GM23338 (cell line): ENCODE measurements around the gene SRGAP1. TPM values are rescaled to one million over a fixed set of nuclear protein-coding genes. Genes with fewer than 3 reads are reported as not detected.

Experiments
- ATAC-seq: fragments of 200-7000 bp; cut with Tn5 transposase; 3 replicates; pipeline ENCODE4 v1.9.1; 2020
- DNase-seq: peaks from one replicate; pipeline ENCODE4 v3.0.0-alpha.2; 2015; ENCODE audit warnings: low spot score
- H2AFZ ChIP-seq: fragments of 200-600 bp; sonication (generic); 2 replicates; pipeline ENCODE4 v1.8.0; 2016; ENCODE audit warnings: antibody characterized with exemption, mild to moderate bottlenecking, moderate library complexity
- H3F3A ChIP-seq: fragments of 200-600 bp; sonication (generic); replicated peaks from 2 replicates; pipeline ENCODE4 v1.8.0; 2017; ENCODE audit warnings: antibody characterized with exemption, mixed run types, low read depth
- H3K27ac ChIP-seq: fragments of 200-600 bp; sonication (generic); 2 replicates; pipeline ENCODE4 v1.6.1; 2016; ENCODE audit warnings: low read depth
- H3K27me3 ChIP-seq: fragments of 200-600 bp; sonication (generic); 2 replicates; pipeline ENCODE4 v1.8.0; 2016; ENCODE audit warnings: mild to moderate bottlenecking, mixed run types, moderate library complexity; ENCODE audit not compliant: insufficient read depth
- H3K36me3 ChIP-seq: fragments of 200-600 bp; sonication (generic); 2 replicates; pipeline ENCODE4 v1.8.0; 2016; ENCODE audit warnings: mild to moderate bottlenecking; ENCODE audit not compliant: insufficient read depth
- H3K4me1 ChIP-seq: fragments of 200-600 bp; sonication (generic); 2 replicates; pipeline ENCODE4 v1.8.0; 2016; ENCODE audit warnings: mild to moderate bottlenecking, moderate library complexity; ENCODE audit not compliant: insufficient read depth
- H3K4me2 ChIP-seq: fragments of 200-600 bp; sonication (generic); 2 replicates; pipeline ENCODE4 v1.7.1; 2017; ENCODE audit warnings: mixed run types
- H3K4me3 ChIP-seq: fragments of 200-600 bp; sonication (generic); 2 replicates; pipeline ENCODE4 v1.6.1; 2016; ENCODE audit warnings: mixed run types
- H3K79me2 ChIP-seq: fragments of 200-600 bp; sonication (generic); replicated peaks from 2 replicates; pipeline ENCODE4 v1.8.0; 2017; ENCODE audit warnings: mild to moderate bottlenecking; ENCODE audit not compliant: insufficient read depth
- H3K9me2 ChIP-seq: fragments of 200-600 bp; sonication (generic); 2 replicates; pipeline ENCODE4 v1.8.0; 2017; ENCODE audit not compliant: insufficient read depth
- H4K20me1 ChIP-seq: fragments of 200-600 bp; sonication (generic); replicated peaks from 2 replicates; pipeline ENCODE4 v1.8.0; 2017; ENCODE audit warnings: mild to moderate bottlenecking; ENCODE audit not compliant: insufficient read depth
- H3K27ac Mint-ChIP-seq: 2 replicates; pipeline ENCODE4 v1.8.0; 2020; ENCODE audit warnings: inconsistent platforms, mild to moderate bottlenecking, moderate library complexity, mixed read lengths
- H3K27me3 Mint-ChIP-seq: 3 replicates; pipeline ENCODE4 v1.8.0; 2022; ENCODE audit warnings: low read depth, mild to moderate bottlenecking, moderate library complexity, mixed read lengths, inconsistent platforms; ENCODE audit not compliant: insufficient read depth, poor library complexity
- H3K36me3 Mint-ChIP-seq: 3 replicates; pipeline ENCODE4 v1.8.0; 2021; ENCODE audit warnings: low read depth, mild to moderate bottlenecking, inconsistent platforms, moderate library complexity, mixed read lengths
- H3K4me1 Mint-ChIP-seq: 3 replicates; pipeline ENCODE4 v1.8.0; 2020; ENCODE audit warnings: mild to moderate bottlenecking, inconsistent platforms, mixed read lengths
- H3K4me3 Mint-ChIP-seq: 3 replicates; pipeline ENCODE4 v1.8.0; 2021; ENCODE audit warnings: moderate library complexity, mild to moderate bottlenecking, inconsistent platforms, mixed read lengths
- H3K9me3 Mint-ChIP-seq: 3 replicates; pipeline ENCODE4 v1.8.0; 2020; ENCODE audit warnings: moderate library complexity, mild to moderate bottlenecking, inconsistent platforms, mixed read lengths
- CREB1 ChIP-seq: fragments of 250-450 bp; sonication (Bioruptor Pico); IDR thresholded peaks from 2 replicates; pipeline ENCODE4 v1.5.0; 2020; ENCODE audit warnings: low read depth, mild to moderate bottlenecking, moderate library complexity
- EZH2 ChIP-seq: fragments of 200-600 bp; sonication (generic); IDR thresholded peaks from one replicate; pipeline ENCODE4 v1.8.0; 2017; ENCODE audit warnings: antibody characterized with exemption, mild to moderate bottlenecking, low read depth; ENCODE audit not compliant: unreplicated experiment
- EZH2phosphoT487 ChIP-seq: fragments of 200-600 bp; sonication (generic); IDR thresholded peaks from one replicate; pipeline ENCODE4 v1.8.1; 2018; ENCODE audit warnings: antibody characterized with exemption; ENCODE audit not compliant: unreplicated experiment
- JUNB ChIP-seq: IDR thresholded peaks from one replicate; pipeline ENCODE4 v1.6.1; 2016; ENCODE audit warnings: antibody characterized with exemption; ENCODE audit not compliant: unreplicated experiment
- NANOG ChIP-seq: IDR thresholded peaks from 2 replicates; pipeline ENCODE4 v1.6.1; 2016; ENCODE audit warnings: antibody characterized with exemption, borderline replicate concordance
- POLR2AphosphoS5 ChIP-seq: IDR thresholded peaks from 2 replicates; pipeline ENCODE4 v1.6.1; 2016; ENCODE audit warnings: antibody characterized with exemption, low read depth
- ZNF114 ChIP-seq: fragments of 250-450 bp; sonication (Bioruptor Pico); IDR thresholded peaks from 2 replicates; pipeline ENCODE4 v1.5.0; 2020; ENCODE audit warnings: mild to moderate bottlenecking, moderate library complexity
- ZNF331 ChIP-seq: fragments of 250-450 bp; sonication (Bioruptor Pico); IDR thresholded peaks from 2 replicates; pipeline ENCODE4 v1.5.0; 2020; ENCODE audit warnings: low read depth, mild to moderate bottlenecking, moderate library complexity
- ZNF462 ChIP-seq: fragments of 250-450 bp; sonication (Bioruptor Pico); IDR thresholded peaks from 2 replicates; pipeline ENCODE4 v1.5.0; 2020; ENCODE audit warnings: mild to moderate bottlenecking, moderate library complexity
- polyA plus RNA-seq: library from polyadenylated mRNA; unstranded; fragments of >200 nt; fragmentation: Nextera tagmentation; extraction: Ambion mirVana; gene quantifications from 2 replicates; pipeline ENCODE4 v1.2.1, GENCODE V29; 2016
- total RNA-seq: library from RNA; depleted of rRNA; stranded (reverse); fragments of >200 nt; shearing (Covaris generic); gene quantifications from 2 replicates; pipeline ENCODE4 v1.2.3, GENCODE V29; 2014
- TF ChIP-seq, protein P1 (sequence below): IDR thresholded peaks from 2 replicates; pipeline ENCODE4 v1.6.1; 2016; ENCODE audit warnings: antibody characterized with exemption
- TF ChIP-seq, protein P2 (sequence below), 2 experiments: fragments of 200-600 bp in 1 of 2; sonication (generic) in 1 of 2; conservative IDR thresholded peaks; 2 replicates each; pipeline versions ENCODE4 v1.5.1 to v1.6.1; 2016 to 2017; ENCODE audit warnings: antibody characterized with exemption in 2 of 2, low read depth in 2 of 2, mild to moderate bottlenecking in 2 of 2, moderate library complexity in 1 of 2
- TF ChIP-seq, protein P3 (sequence below): IDR thresholded peaks from one replicate; pipeline ENCODE4 v1.6.1; 2018; ENCODE audit warnings: antibody characterized with exemption; ENCODE audit not compliant: unreplicated experiment

Gene SRGAP1
- total and polyA plus RNA-seq, 2 experiments from 2014 or later, result 6.1 to 8.1 TPM

- TF ChIP-seq, protein P1, sequence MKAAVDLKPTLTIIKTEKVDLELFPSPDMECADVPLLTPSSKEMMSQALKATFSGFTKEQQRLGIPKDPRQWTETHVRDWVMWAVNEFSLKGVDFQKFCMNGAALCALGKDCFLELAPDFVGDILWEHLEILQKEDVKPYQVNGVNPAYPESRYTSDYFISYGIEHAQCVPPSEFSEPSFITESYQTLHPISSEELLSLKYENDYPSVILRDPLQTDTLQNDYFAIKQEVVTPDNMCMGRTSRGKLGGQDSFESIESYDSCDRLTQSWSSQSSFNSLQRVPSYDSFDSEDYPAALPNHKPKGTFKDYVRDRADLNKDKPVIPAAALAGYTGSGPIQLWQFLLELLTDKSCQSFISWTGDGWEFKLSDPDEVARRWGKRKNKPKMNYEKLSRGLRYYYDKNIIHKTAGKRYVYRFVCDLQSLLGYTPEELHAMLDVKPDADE, result no peak
These were observed 135.7 kb downstream of the SRGAP1 start (continued) for GRCh38 chr12:63980211-63980610.

DNA sequence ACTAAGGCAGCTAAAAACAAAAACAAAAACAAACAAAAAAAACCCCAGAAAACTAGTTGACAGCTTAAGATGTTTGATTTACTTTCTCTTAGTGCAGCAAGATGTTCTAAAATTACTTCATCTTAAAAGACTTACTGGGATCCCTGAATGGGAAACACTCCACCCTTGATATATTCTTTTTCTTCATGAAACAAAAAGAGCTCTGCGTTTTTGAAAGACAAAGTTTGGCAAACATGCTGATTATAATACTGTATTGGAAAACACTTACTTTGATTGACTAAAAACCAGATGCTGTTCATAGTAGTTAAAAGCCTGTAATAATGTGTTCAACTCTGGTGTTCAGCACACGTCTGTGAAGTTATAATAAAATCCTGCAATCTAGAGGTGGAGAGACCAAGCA lies 136.8 kb downstream of the SRGAP1 start:
- Histone ChIP-seq H3K4me2 (no peak overlapping the region), H3K79me2 (no peaks in the 10 kb centered on the region), H3K27me3 (no peaks in the 10 kb centered on the region), H3F3A (no peaks in the 10 kb centered on the region), H3K9me2 (no peaks in the 10 kb centered on the region), H3K36me3 (no peaks in the 10 kb centered on the region), H4K20me1 (no peaks in the 10 kb centered on the region), H3K27ac (no peak overlapping the region), H3K4me1 (no peaks in the 10 kb centered on the region; the same call in 1 of the 2 replicates), H2AFZ (no peak overlapping the region), H3K4me3 (no peak overlapping the region)
- H3K27me3 Mint-ChIP-seq, result peaks cover 2% of the 10 kb centered on the region
- no peak overlapping the region for H3K4me3 Mint-ChIP-seq
- H3K9me3 Mint-ChIP-seq, result no peaks in the 10 kb centered on the region
- no peaks in the 10 kb centered on the region for H3K36me3 Mint-ChIP-seq
- H3K4me1 Mint-ChIP-seq, result peaks cover 18% of the 10 kb centered on the region; the same call in 2 of the 3 replicates
- no peak for DNase-seq
- H3K27ac Mint-ChIP-seq, result no peak overlapping the region
- ATAC-seq, result no peak
- TF ChIP-seq CREB1, result no peak
- TF ChIP-seq ZNF462 (CRISPR knock-in tag), result no peak
- TF ChIP-seq ZNF114 (CRISPR knock-in tag), result no peak
- TF ChIP-seq NANOG, result no peak
- TF ChIP-seq ZNF331 (CRISPR knock-in tag), result no peak
- no peak for TF ChIP-seq JUNB
- TF ChIP-seq, protein P1, result no peak
- no peak for TF ChIP-seq EZH2phosphoT487
- TF ChIP-seq POLR2AphosphoS5, result no peak
- TF ChIP-seq, protein P2, sequence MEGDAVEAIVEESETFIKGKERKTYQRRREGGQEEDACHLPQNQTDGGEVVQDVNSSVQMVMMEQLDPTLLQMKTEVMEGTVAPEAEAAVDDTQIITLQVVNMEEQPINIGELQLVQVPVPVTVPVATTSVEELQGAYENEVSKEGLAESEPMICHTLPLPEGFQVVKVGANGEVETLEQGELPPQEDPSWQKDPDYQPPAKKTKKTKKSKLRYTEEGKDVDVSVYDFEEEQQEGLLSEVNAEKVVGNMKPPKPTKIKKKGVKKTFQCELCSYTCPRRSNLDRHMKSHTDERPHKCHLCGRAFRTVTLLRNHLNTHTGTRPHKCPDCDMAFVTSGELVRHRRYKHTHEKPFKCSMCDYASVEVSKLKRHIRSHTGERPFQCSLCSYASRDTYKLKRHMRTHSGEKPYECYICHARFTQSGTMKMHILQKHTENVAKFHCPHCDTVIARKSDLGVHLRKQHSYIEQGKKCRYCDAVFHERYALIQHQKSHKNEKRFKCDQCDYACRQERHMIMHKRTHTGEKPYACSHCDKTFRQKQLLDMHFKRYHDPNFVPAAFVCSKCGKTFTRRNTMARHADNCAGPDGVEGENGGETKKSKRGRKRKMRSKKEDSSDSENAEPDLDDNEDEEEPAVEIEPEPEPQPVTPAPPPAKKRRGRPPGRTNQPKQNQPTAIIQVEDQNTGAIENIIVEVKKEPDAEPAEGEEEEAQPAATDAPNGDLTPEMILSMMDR (conservative IDR thresholded peaks at IDR 0.05; ENCODE audit: low read depth in 2 of 2), result no peak
- TF ChIP-seq, protein P3, sequence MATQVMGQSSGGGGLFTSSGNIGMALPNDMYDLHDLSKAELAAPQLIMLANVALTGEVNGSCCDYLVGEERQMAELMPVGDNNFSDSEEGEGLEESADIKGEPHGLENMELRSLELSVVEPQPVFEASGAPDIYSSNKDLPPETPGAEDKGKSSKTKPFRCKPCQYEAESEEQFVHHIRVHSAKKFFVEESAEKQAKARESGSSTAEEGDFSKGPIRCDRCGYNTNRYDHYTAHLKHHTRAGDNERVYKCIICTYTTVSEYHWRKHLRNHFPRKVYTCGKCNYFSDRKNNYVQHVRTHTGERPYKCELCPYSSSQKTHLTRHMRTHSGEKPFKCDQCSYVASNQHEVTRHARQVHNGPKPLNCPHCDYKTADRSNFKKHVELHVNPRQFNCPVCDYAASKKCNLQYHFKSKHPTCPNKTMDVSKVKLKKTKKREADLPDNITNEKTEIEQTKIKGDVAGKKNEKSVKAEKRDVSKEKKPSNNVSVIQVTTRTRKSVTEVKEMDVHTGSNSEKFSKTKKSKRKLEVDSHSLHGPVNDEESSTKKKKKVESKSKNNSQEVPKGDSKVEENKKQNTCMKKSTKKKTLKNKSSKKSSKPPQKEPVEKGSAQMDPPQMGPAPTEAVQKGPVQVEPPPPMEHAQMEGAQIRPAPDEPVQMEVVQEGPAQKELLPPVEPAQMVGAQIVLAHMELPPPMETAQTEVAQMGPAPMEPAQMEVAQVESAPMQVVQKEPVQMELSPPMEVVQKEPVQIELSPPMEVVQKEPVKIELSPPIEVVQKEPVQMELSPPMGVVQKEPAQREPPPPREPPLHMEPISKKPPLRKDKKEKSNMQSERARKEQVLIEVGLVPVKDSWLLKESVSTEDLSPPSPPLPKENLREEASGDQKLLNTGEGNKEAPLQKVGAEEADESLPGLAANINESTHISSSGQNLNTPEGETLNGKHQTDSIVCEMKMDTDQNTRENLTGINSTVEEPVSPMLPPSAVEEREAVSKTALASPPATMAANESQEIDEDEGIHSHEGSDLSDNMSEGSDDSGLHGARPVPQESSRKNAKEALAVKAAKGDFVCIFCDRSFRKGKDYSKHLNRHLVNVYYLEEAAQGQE, result no peak
- TF ChIP-seq EZH2, result no peak
